Endometrium (tissue), 2 donors: ENCODE data around the gene SLC6A6.

Source experiments
- FAIRE-seq: peaks from 2 replicates; lab custom pipeline; 2012; peaks lifted over from hg19 to GRCh38; lab: Jason Lieb, UNC
- donor health status: control.
- donor health status: control.

SLC6A6 gene

DNA sequence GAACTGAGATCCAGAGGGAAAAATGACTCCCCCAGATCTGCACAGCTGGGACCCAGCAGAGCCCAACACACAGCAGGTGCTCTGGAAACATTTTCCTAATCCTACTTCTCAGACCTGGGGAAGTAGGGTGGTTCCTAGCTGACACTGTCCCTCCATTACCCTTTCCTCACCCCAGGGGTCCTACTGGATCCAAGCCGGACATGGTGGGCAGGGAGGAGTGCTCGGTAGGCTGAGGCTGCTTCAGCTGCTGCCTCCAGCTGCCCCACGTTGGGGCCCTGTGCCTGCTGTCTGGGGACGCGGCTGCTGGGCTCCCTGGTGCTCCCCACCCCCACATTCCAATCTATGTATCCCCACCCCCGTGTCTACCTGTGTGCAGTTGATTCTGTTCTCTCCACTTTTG, 29.8 kb upstream of the SLC6A6 start:
- FAIRE-seq = no peak

DNA sequence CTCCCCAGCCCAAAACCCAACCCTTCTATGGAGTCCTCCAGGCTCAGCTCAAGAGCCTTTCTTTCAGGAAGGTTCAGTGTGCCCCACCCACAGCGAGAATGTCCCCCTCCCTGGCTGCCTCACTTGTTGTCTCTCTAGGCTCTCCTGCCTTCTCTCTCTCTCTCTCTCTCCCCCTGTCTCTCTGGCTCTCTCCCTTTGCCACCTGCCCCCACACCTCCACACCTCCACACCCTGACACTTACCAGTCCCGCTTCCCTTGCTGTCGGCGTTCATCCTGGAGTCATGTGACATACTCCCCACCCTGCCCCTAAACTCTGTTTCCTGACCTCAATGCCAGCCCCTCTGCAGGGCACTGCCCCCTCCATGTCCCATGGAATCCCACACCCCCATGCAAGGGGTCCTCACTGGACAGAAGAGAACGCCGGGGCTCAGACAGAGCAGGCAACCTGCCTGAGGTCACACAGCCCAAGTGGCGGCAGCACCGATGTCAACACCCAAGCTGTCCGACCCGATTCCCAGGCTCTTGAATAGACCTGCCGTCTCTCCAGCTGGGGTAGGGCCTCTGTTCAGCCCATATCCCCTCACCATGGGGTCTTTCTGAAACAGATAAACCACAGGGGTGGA, 28.5 kb upstream of the SLC6A6 start:
- FAIRE-seq = no peak

DNA sequence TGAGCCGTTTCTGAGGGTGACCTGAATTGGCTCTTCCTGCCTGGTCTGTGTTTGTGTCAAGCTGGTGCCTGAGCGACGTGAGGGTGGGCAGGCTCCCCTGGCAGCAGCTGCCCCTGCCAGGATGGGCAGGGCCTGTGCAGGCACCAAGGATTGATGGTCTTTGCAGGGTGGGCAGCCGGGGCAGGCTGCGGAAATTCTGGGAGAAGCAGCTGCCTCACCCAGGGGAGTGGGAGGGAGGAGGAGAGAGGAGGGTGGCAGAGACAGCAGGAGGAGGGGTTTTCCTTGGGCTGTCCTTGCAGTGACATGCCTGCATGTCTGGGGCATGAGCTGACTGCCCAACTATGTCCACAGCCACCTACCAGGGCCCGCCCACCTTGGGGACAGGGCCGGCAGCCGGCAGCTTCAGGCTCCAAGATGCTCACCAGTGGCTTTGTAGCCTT, 27.9 kb upstream of the SLC6A6 start:
- no peak for FAIRE-seq

- no peak for FAIRE-seq
Observed at GRCh38 chr3:14375192-14375591, 27.2 kb upstream of the SLC6A6 start.

GRCh38 chr3:14376348-14377043, 25.9 kb upstream of the SLC6A6 start:
- no peak for FAIRE-seq

DNA sequence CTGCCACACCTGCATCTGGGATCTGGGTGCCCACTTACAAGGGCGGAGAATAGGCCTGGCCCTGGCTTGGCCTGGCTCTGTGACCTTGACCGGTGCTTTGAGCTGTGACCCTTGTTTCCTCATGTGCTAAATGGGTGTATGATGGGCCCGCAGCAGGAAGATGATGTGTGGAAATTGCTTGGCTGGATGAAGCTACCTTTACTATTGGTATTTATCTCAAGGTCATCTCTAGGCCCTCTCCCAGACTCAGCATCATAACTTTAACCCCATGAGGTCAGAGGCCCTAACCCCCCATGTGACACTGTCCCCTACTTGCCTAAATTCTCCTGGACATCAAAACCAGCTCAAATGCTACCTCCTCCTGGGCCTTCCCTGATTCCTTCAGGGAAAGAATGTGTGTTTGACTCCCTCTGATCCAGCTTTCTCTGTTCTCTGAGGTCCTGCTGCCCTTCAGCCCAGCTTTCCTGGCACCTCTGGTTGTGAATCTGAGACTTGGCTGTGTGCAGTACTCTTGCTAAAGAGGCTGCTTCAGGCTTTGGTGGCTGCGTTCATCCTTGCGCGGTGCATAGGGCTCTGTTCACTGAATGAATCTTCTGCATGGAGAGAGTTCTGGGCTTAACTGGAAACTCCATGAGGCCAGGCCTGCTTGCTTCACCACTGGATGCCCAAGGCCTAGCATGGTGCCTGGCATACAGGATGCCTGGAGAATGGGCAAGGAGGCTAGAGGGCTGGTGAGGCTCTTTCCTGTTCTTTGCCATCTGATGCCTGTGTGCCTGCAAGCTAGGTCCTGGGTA, 25.2 kb upstream of the SLC6A6 start:
- FAIRE-seq = no peak

DNA sequence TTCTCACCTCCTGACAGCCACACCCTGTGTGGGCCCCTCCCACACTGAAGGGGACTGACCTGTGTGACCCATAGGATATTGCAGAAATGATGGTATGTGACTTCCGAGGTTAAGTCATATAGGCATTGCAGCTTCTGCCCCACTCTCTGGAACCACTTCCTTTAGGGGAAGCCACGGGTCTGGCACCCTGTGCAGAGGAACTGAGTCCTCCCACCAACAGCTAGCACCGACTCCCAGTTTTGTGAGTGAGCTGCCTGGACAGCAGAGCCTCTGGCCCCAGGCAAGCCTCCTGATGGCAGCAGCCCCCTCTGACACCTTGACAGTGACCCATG, 24.6 kb upstream of the SLC6A6 start:
- no peak for FAIRE-seq

DNA sequence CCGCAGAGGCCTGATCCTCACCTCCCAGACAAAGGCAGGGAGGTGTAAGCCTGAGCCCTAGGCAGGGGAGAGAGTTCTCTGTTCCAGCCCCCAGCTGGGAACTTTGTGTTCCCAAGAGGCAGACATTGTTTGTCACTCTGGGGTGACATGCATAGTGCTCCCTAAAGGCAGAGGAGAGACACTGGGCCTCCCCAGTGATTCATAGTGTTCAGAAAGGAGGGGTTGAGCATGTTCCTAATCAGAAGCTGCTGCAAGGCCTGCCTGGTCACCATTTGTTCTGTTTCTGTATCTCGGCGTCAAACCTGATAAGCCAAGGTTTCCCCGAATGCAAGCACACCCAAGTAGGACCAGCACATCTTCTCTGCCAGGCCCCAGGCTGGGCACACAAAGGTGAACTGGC, 24.0 kb upstream of the SLC6A6 start:
- FAIRE-seq = no peak

- no peak for FAIRE-seq
Observed at GRCh38 chr3:14379843-14380242, 22.6 kb upstream of the SLC6A6 start.

DNA sequence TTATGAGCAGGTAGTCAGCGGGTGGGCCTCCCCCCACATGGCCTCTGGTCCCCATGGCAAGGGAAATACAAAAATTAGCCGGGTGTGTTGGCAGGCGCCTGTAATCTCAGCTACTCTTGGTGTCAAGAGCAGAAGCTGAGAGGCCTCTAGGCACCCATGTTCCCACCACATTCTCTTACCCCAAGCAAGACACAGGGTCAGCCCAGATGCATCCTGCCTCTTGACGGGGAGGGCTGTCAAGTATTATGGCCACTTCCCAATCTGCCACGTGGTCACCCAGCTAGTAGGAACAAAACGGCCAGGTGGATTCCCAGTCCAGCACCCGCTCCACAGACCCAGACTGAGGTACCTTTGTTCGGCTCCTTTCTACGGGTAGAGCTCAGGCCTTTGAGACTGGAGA, 16.2 kb upstream of the SLC6A6 start:
- no peak for FAIRE-seq

DNA sequence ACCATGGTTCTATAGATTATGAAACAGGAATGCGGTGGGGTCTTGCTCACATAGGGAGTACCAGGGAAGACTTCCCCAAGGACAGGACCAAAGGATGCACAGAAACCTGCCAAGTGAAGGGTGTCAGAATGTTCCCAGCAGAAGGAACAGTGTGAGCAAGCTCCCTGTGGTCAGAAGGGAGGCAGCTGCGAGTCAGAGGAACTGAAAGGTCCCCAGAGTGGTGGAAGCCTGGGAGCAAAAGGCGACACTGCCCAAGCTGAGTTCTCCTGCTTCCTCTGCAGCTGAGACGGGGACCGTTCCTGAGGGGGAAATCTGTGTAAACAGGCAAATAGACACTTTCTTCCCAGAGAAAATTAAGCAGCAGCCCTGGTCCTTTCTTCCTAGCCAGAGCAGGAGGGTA, 14.2 kb upstream of the SLC6A6 start:
- no peak for FAIRE-seq

- no peak for FAIRE-seq
Observed at GRCh38 chr3:14389166-14389606, 13.2 kb upstream of the SLC6A6 start.

DNA sequence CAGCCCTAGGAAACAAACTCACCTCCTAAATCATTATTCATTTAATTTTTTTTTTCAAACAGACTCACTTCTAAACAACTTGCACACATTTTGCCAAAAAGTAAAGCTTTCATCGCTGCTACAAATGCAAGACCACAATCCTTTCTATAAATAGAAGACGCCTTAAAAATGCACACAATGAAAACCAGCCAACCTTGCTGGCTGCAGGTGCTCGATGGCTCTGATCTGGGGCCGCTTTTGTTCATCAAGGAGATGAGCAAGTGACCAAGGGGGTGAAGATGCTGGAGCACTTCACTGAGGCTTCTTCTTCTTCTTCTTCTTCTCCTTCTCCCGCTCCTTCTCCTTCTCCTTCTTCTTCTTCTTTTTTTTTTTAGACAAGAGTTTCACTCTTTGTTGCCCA, 12.7 kb upstream of the SLC6A6 start:
- no peak for FAIRE-seq

DNA sequence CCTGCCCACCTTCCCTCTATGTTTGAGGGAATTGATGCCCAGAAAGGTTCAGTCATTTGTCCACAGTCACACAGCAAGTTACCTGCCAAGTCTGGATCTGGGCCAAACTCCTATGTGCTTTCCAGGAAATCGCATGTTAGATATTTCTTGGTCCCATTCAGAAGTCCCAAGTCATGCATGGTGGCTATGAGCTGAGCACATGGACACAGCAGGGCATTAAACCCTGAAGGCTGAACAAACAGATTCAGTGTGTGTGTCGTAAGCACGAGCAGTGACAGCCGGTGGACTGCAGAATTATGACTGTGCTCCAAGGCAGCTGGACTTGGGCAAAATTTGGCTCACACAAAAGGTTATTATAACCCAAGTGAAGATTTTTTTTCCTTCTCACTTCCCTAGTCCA, 11.4 kb upstream of the SLC6A6 start:
- no peak for FAIRE-seq

GRCh38 chr3:14392231-14392630, 10.2 kb upstream of the SLC6A6 start:
- no peak for FAIRE-seq

GRCh38 chr3:14392803-14393319, 9.5 kb upstream of the SLC6A6 start:
- FAIRE-seq = no peak

DNA sequence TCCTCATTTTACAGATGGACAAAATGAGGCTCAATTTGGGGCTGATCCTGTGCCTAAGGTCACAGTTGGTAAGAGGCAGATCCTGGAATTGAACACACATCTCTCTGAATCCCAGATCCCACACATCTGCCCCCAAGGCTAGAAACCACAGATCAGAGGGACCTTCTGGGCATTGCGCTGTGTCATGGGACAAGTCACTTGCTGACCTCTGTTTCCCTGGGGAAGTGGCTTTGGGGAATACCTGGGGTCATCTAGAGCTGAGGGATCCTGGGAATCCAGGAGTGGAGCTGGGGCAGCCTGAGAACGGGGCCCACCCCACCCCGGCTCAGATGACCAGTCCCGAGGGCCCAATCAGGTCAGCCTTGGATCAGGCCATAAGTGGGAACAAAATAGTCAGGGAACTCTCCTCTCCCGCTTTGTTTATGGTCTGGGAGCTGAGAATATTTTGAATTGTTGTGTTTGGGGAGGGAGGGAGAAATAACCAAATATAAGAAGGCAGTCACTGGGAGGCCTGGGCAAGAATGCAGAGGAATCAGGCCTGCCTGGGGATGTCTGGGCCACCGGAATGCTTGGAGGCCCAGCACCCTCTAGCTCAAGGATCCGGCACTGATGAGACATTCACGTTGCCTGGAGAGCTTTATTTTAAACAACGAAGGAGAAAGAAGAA, 8.8 kb upstream of the SLC6A6 start:
- no peak for FAIRE-seq

GRCh38 chr3:14396031-14396692, 6.2 kb upstream of the SLC6A6 start:
- no peak for FAIRE-seq

DNA sequence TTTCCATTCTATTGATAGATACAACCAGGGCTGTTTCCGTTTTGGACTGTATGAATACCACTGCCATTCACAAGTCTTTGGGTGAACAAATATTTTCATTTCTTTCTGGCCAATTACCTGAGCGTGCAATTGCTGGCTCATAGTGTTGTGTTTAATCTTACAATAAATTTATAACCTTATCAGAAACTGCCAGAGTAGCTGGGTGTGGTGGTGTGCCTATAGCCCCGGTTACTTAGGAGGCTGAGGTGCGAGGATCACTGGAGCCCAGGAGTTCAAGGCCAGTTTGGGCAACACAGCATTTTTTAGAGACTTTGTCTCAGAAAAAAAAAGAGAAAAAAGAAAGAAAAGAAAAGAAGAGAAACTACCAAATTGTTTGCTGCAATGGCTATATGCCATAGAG, 5.4 kb upstream of the SLC6A6 start:
- no peak for FAIRE-seq

GRCh38 chr3:14397531-14397930, 4.9 kb upstream of the SLC6A6 start:
- no peak for FAIRE-seq

DNA sequence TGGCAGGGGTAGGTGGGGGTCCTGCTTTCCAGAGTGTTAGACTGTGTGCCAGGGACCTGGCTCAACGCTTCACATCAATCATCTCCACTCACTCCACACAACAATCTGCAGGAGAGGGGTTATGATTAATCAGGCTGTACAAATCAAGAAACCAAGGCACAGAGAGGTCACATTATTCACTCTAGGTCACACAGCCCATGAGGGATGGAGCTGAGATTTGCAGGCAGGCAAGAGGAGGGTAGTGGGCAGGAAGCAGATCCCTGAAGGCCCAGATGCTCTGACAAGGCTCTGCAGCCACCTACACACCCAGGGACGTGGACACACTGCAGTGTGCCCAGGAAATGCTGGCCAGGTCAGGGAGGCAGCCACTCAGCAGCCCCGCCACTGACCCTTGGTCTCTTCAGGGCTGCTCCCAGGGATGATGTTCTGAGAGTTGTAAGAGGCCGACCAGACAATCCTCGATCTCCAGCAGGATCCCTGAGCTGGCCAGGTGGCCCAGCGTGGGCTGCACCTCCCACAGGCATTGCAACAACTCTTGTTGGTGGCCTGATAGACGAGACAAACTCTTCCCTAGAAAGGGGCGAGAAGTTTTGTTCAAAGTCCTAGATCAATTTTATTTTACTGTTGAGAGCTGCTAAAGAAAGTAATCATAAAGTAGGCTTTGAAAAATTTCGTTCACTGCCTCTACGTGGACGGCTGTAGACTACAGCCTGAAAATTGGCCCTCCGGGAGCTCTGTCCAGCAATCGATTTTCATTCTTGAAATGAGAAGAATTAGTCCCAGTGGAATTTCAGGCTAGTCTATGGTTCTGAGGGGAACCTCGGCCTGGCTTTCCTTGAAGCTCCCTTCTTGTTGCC, 4.2 kb upstream of the SLC6A6 start:
- no peak for FAIRE-seq
